Trophoblast cell (in vitro differentiated cells and primary cell): ENCODE measurements around the gene BHLHE41. TPM values are rescaled to one million over a fixed set of nuclear protein-coding genes. Genes with fewer than 3 reads are reported as not detected.

Experiments
- DNase-seq, 2 donors: peaks; one replicate each; pipeline ENCODE4 v3.0.0-alpha.2; 2016
- H2AFZ ChIP-seq: 2 replicates; pipeline ENCODE4 v1.6.1; 2013; ENCODE audit warnings: low read length, moderate library complexity, mild to moderate bottlenecking; ENCODE audit not compliant: insufficient read depth, poor library complexity
- H2AK5ac ChIP-seq: 2 replicates; pipeline ENCODE4 v1.6.1; 2013; ENCODE audit warnings: mild to moderate bottlenecking, low read length
- H2BK120ac ChIP-seq: 2 replicates; pipeline ENCODE4 v1.6.1; 2013; ENCODE audit warnings: low read length, mild to moderate bottlenecking, moderate library complexity; ENCODE audit not compliant: insufficient read depth, poor library complexity
- H2BK12ac ChIP-seq: 2 replicates; pipeline ENCODE4 v1.6.1; 2013; ENCODE audit warnings: mild to moderate bottlenecking, low read length, moderate library complexity
- H2BK5ac ChIP-seq: 2 replicates; pipeline ENCODE4 v1.6.1; 2013; ENCODE audit warnings: low read length, low read depth, moderate library complexity, mild to moderate bottlenecking; ENCODE audit not compliant: poor library complexity
- H3K14ac ChIP-seq: 2 replicates; pipeline ENCODE4 v1.6.1; 2013; ENCODE audit warnings: mild to moderate bottlenecking, low read length
- H3K18ac ChIP-seq: 2 replicates; pipeline ENCODE4 v1.6.1; 2013; ENCODE audit warnings: mild to moderate bottlenecking, low read length
- H3K23ac ChIP-seq: 2 replicates; pipeline ENCODE4 v1.6.1; 2013; ENCODE audit warnings: low read length
- H3K27ac ChIP-seq: 2 replicates; pipeline ENCODE4 v1.5.1; 2013; ENCODE audit warnings: low read depth, mild to moderate bottlenecking, inconsistent platforms, low read length, moderate library complexity
- H3K27me3 ChIP-seq: 2 replicates; pipeline ENCODE4 v1.6.1; 2013; ENCODE audit warnings: inconsistent platforms, mild to moderate bottlenecking, low read length, moderate library complexity; ENCODE audit not compliant: insufficient read depth
- H3K36me3 ChIP-seq, 2 experiments: 1 replicate in 1 of 2; 2 replicates in 1 of 2; pipeline ENCODE4 v1.6.1; 2013; ENCODE audit warnings: low read length in 2 of 2, mild to moderate bottlenecking in 2 of 2, moderate library complexity in 1 of 2; ENCODE audit not compliant: insufficient read depth in 2 of 2, control insufficient read depth in 1 of 2
- H3K4ac ChIP-seq: 2 replicates; pipeline ENCODE4 v1.6.1; 2013; ENCODE audit warnings: low read depth, mild to moderate bottlenecking, low read length, moderate library complexity
- H3K4me1 ChIP-seq, 2 experiments: 1 replicate in 1 of 2; 2 replicates in 1 of 2; pipeline ENCODE4 v1.6.1; 2013; ENCODE audit warnings: low read length in 2 of 2, mild to moderate bottlenecking in 2 of 2, moderate library complexity in 1 of 2; ENCODE audit not compliant: insufficient read depth in 2 of 2, control insufficient read depth in 1 of 2
- H3K4me2 ChIP-seq: 2 replicates; pipeline ENCODE4 v1.6.1; 2013; ENCODE audit warnings: inconsistent platforms, mild to moderate bottlenecking, low read length, moderate library complexity
- H3K4me3 ChIP-seq: 2 replicates; pipeline ENCODE4 v1.5.1; 2013; ENCODE audit warnings: mild to moderate bottlenecking, low read depth, low read length, inconsistent platforms
- H3K79me1 ChIP-seq: one replicate; pipeline ENCODE4 v1.6.1; 2013; ENCODE audit warnings: low read length
- H3K79me2 ChIP-seq: 2 replicates; pipeline ENCODE4 v1.6.1; 2013; ENCODE audit warnings: low read length, mild to moderate bottlenecking; ENCODE audit not compliant: control insufficient read depth, insufficient read depth, poor library complexity
- H3K9ac ChIP-seq: 2 replicates; pipeline ENCODE4 v1.6.1; 2013; ENCODE audit warnings: mild to moderate bottlenecking, low read length
- H3K9me3 ChIP-seq: 2 replicates; pipeline ENCODE4 v1.6.1; 2013; ENCODE audit warnings: low read depth, mild to moderate bottlenecking, control low read depth, inconsistent platforms, low read length; ENCODE audit not compliant: insufficient read depth
- H4K12ac ChIP-seq: 2 replicates; pipeline ENCODE4 v1.6.1; 2013; ENCODE audit warnings: low read depth, mild to moderate bottlenecking, low read length, moderate library complexity
- H4K8ac ChIP-seq: 2 replicates; pipeline ENCODE4 v1.6.1; 2013; ENCODE audit warnings: low read depth, mild to moderate bottlenecking, low read length, moderate library complexity
- H4K91ac ChIP-seq: one replicate; pipeline ENCODE4 v1.6.1; 2013; ENCODE audit warnings: low read depth, mild to moderate bottlenecking, low read length, moderate library complexity
- WGBS: extraction: QIAGEN DNeasy Blood & Tissue Kit; methylation state at CpG from one replicate; pipeline ENCODE4 v1.1.7; 2013; ENCODE audit warnings: missing lambda C conversion rate; ENCODE audit not compliant: insufficient read length, insufficient coverage; ENCODE audit errors: extremely low coverage; 5-methylcytosine and 5-hydroxymethylcytosine counted together
- polyA plus RNA-seq: library from polyadenylated mRNA; stranded (reverse); fragments of 200-250 nt; gene quantifications from 2 replicates; pipeline ENCODE4 v1.2.3, GENCODE V29; 2013

The BHLHE41 gene
- 2.4 and 2.5 TPM in 2 replicates for polyA plus RNA-seq

- no peaks in the 10 kb centered on the region for H3K36me3 ChIP-seq
- DNase-seq, result peak; percentile 41 to 66
- H3K18ac ChIP-seq, result no peak within 1 kb of the TSS
- H3K14ac ChIP-seq, result no peak within 1 kb of the TSS
- H2BK120ac ChIP-seq, result no peak within 1 kb of the TSS
- no CpG with 5 or more reads among the region's 54 CpGs for WGBS
- H3K9ac ChIP-seq, result no peak within 1 kb of the TSS
- no peak within 1 kb of the TSS for H3K4ac ChIP-seq
- peaks cover 1% of the 10 kb centered on the region for H3K9me3 ChIP-seq
- peak within 1 kb of the TSS; percentile 69 for H3K4me3 ChIP-seq
- H4K8ac ChIP-seq, result no peak within 1 kb of the TSS
- H3K27ac ChIP-seq, result no peak within 1 kb of the TSS
- H3K23ac ChIP-seq, result no peak within 1 kb of the TSS
- H2BK5ac ChIP-seq, result no peak within 1 kb of the TSS
- H4K91ac ChIP-seq, result no peak within 1 kb of the TSS
- peak within 1 kb of the TSS; percentile 100 for H3K4me2 ChIP-seq
- no peak within 1 kb of the TSS for H2BK12ac ChIP-seq
- peaks cover 12 to 13% of the 10 kb centered on the region in 2 experiments for H3K4me1 ChIP-seq
- H3K79me2 ChIP-seq, result no peaks in the 10 kb centered on the region
- H2AFZ ChIP-seq, result peak within 1 kb of the TSS; percentile 23
- H4K12ac ChIP-seq, result no peak within 1 kb of the TSS
- H3K79me1 ChIP-seq, result no peaks in the 10 kb centered on the region
- H2AK5ac ChIP-seq, result no peak within 1 kb of the TSS
- peaks cover 36% of the 10 kb centered on the region for H3K27me3 ChIP-seq
Measured at GRCh38 chr12:26124446-26125399, at the start of gene BHLHE41. BHLHE41 (minus strand) TSS chr12:26125037; CDS start chr12:26124779, 258 bp downstream.

- Histone ChIP-seq H3K27me3 (no peaks in the 10 kb centered on the region), H2AFZ (no peak overlapping the region), H3K18ac (no peak overlapping the region), H2AK5ac (no peak overlapping the region), H2BK120ac (no peak overlapping the region), H2BK12ac (no peak overlapping the region), H3K23ac (no peak overlapping the region), H3K27ac (no peak overlapping the region), H3K9me3 (no peaks in the 10 kb centered on the region), H3K4ac (no peak overlapping the region), H3K9ac (no peak overlapping the region), H3K14ac (no peak overlapping the region), H4K91ac (no peak overlapping the region), H3K4me3 (no peak overlapping the region), H3K79me2 (no peaks in the 10 kb centered on the region), H4K12ac (no peak overlapping the region), H4K8ac (no peak overlapping the region), H2BK5ac (no peak overlapping the region), H3K36me3 (no peaks in the 10 kb centered on the region), H3K4me1 (no peaks in the 10 kb centered on the region), H3K4me2 (no peak overlapping the region), H3K79me1 (no peaks in the 10 kb centered on the region)
- WGBS, result no CpG with 5 or more reads among the region's 4 CpGs
- DNase-seq, result no peak
Measured at GRCh38 chr12:26172946-26173552, 48.2 kb upstream of the BHLHE41 start.

- H3K4me2 ChIP-seq, result no peak overlapping the region
- H4K91ac ChIP-seq, result no peak overlapping the region
- no peak overlapping the region for H3K23ac ChIP-seq
- H2AFZ ChIP-seq, result no peak overlapping the region
- no peaks in the 10 kb centered on the region for H3K4me1 ChIP-seq
- H2AK5ac ChIP-seq, result no peak overlapping the region
- no peak overlapping the region for H2BK12ac ChIP-seq
- H3K4ac ChIP-seq, result no peak overlapping the region
- H4K12ac ChIP-seq, result no peak overlapping the region
- no peaks in the 10 kb centered on the region for H3K79me1 ChIP-seq
- no peak overlapping the region for H3K27ac ChIP-seq
- H3K4me3 ChIP-seq, result no peak overlapping the region
- no peak overlapping the region for H3K18ac ChIP-seq
- no peaks in the 10 kb centered on the region for H3K27me3 ChIP-seq
- no peaks in the 10 kb centered on the region for H3K36me3 ChIP-seq
- H3K14ac ChIP-seq, result no peak overlapping the region
- no peak overlapping the region for H2BK120ac ChIP-seq
- no peak overlapping the region for H2BK5ac ChIP-seq
- no peak overlapping the region for H4K8ac ChIP-seq
- no CpG with 5 or more reads among the region's 7 CpGs for WGBS
- H3K9me3 ChIP-seq, result no peaks in the 10 kb centered on the region
- H3K9ac ChIP-seq, result no peak overlapping the region
- no peaks in the 10 kb centered on the region for H3K79me2 ChIP-seq
- no peak for DNase-seq
Measured at GRCh38 chr12:26172539-26172938, 47.7 kb upstream of the BHLHE41 start.

- H2BK120ac ChIP-seq, result no peak overlapping the region
- H3K4me2 ChIP-seq, result no peak overlapping the region
- no peak overlapping the region for H2BK5ac ChIP-seq
- H4K91ac ChIP-seq, result no peak overlapping the region
- H3K79me1 ChIP-seq, result no peaks in the 10 kb centered on the region
- H3K79me2 ChIP-seq, result no peaks in the 10 kb centered on the region
- no peak overlapping the region for H4K12ac ChIP-seq
- H3K36me3 ChIP-seq, result no peaks in the 10 kb centered on the region
- H3K14ac ChIP-seq, result no peak overlapping the region
- H3K4me3 ChIP-seq, result no peak overlapping the region
- no peak overlapping the region for H3K23ac ChIP-seq
- no peak overlapping the region for H3K9ac ChIP-seq
- H3K27ac ChIP-seq, result no peak overlapping the region
- no CpG with 5 or more reads among the region's 4 CpGs for WGBS
- no peaks in the 10 kb centered on the region for H3K27me3 ChIP-seq
- no peak overlapping the region for H2BK12ac ChIP-seq
- H3K9me3 ChIP-seq, result no peaks in the 10 kb centered on the region
- H2AFZ ChIP-seq, result no peak overlapping the region
- H3K18ac ChIP-seq, result no peak overlapping the region
- H3K4me1 ChIP-seq, result no peaks in the 10 kb centered on the region
- H2AK5ac ChIP-seq, result no peak overlapping the region
- no peak overlapping the region for H4K8ac ChIP-seq
- H3K4ac ChIP-seq, result no peak overlapping the region
- no peak for DNase-seq
Measured at GRCh38 chr12:26172013-26172412, 47.2 kb upstream of the BHLHE41 start.
